HL-60 (cell line): ENCODE data around the gene TMEM213.

Experiments
- DNase-seq, 2 experiments: peaks; one replicate each; pipeline ENCODE4 v3.0.0-alpha.2; 2010 to 2020; ENCODE audit warnings: low read depth in 1 of 2, low spot score in 1 of 2
- H3K27ac ChIP-seq: fragments of 250-450 bp; sonication (Bioruptor Pico); replicated peaks from 2 replicates; pipeline ENCODE4 v1.5.1; 2020; ENCODE audit warnings: mild to moderate bottlenecking, moderate library complexity
- H3K27me3 ChIP-seq: fragments of 250-450 bp; sonication (Bioruptor Pico); 2 replicates; pipeline ENCODE4 v1.5.1; 2021; ENCODE audit warnings: mild to moderate bottlenecking, moderate library complexity; ENCODE audit not compliant: insufficient read depth, poor library complexity, severe bottlenecking
- H3K4me3 ChIP-seq: replicated peaks from 2 replicates; pipeline ENCODE4 v1.5.1; 2011; ENCODE audit warnings: mild to moderate bottlenecking, control low read depth, low read length; ENCODE audit not compliant: insufficient read depth
- CTCF ChIP-seq: IDR thresholded peaks from one replicate; pipeline ENCODE4 v1.5.1; 2011; ENCODE audit warnings: low read length, control low read depth, inconsistent platforms; ENCODE audit not compliant: insufficient read depth
- GABPA ChIP-seq: IDR thresholded peaks from 2 replicates; pipeline ENCODE4 v1.6.1; 2012; ENCODE audit warnings: low read depth
- POLR2AphosphoS5 ChIP-seq: IDR thresholded peaks from 2 replicates; pipeline ENCODE4 v1.6.1; 2012; ENCODE audit warnings: low read depth
- REST ChIP-seq: IDR thresholded peaks from 2 replicates; pipeline ENCODE4 v1.6.1; 2012; ENCODE audit warnings: low read depth; ENCODE audit not compliant: insufficient replicate concordance
- SPI1 ChIP-seq: IDR thresholded peaks from 2 replicates; pipeline ENCODE4 v1.6.1; 2012; ENCODE audit warnings: low read depth, mild to moderate bottlenecking, borderline replicate concordance

The TMEM213 gene

GRCh38 chr7:138819625-138820024 is 21.8 kb downstream of the TMEM213 start:
- no peaks in the 10 kb centered on the region for H3K27me3 ChIP-seq
- DNase-seq: no peak
- H3K4me3 ChIP-seq: no peak overlapping the region
- H3K27ac ChIP-seq: no peak overlapping the region
- no peak for TF ChIP-seq REST
- no peak for TF ChIP-seq CTCF
- TF ChIP-seq SPI1: no peak
- no peak for TF ChIP-seq POLR2AphosphoS5
- TF ChIP-seq GABPA: no peak

GRCh38 chr7:138821912-138822311 is 24.1 kb downstream of the TMEM213 start:
- TF ChIP-seq GABPA: no peak
- TF ChIP-seq REST: no peak
- TF ChIP-seq POLR2AphosphoS5: no peak
- no peak for TF ChIP-seq SPI1
- no peak for TF ChIP-seq CTCF
- no peak overlapping the region for H3K27ac ChIP-seq
- DNase-seq: no peak
- H3K27me3 ChIP-seq: no peaks in the 10 kb centered on the region
- H3K4me3 ChIP-seq: no peak overlapping the region

- no peak for DNase-seq
- no peak overlapping the region for H3K27ac ChIP-seq
- H3K4me3 ChIP-seq: no peak overlapping the region
- no peaks in the 10 kb centered on the region for H3K27me3 ChIP-seq
- TF ChIP-seq CTCF (no peak), GABPA (no peak), SPI1 (no peak), POLR2AphosphoS5 (no peak), REST (no peak)
These were observed 25.2 kb downstream of the TMEM213 start for GRCh38 chr7:138822867-138823535.
